GM06990 (cell line): ENCODE data around the gene ETS1.

Experiments used
- DNase-seq: peaks from one replicate; pipeline ENCODE4 v3.0.0-alpha.2; 2011; ENCODE audit not compliant: insufficient read length; ENCODE audit errors: extremely low read depth
- H3K27me3 ChIP-seq: replicated peaks from 2 replicates; pipeline ENCODE4 v1.6.0; 2011; ENCODE audit warnings: low read length; ENCODE audit not compliant: control insufficient read depth, insufficient read depth
- H3K36me3 ChIP-seq: 2 replicates; pipeline ENCODE4 v1.5.1; 2011; ENCODE audit warnings: low read length; ENCODE audit not compliant: control insufficient read depth, insufficient read depth
- H3K4me3 ChIP-seq: replicated peaks from 2 replicates; pipeline ENCODE4 v1.5.1; 2011; ENCODE audit warnings: low read depth, mild to moderate bottlenecking, control low read depth, low read length
- CTCF ChIP-seq: IDR thresholded peaks from 2 replicates; pipeline ENCODE4 v1.5.1; 2011; ENCODE audit warnings: low read length, control low read depth, mild to moderate bottlenecking, inconsistent platforms; ENCODE audit not compliant: insufficient read depth, poor library complexity, severe bottlenecking

The ETS1 gene

GRCh38 chr11:128416976-128417375 lies 170.4 kb downstream of the ETS1 start:
- no peak for DNase-seq
- no peak for TF ChIP-seq CTCF
- H3K4me3 ChIP-seq, result no peak overlapping the region
- H3K27me3 ChIP-seq, result no peaks in the 10 kb centered on the region
- no peaks in the 10 kb centered on the region for H3K36me3 ChIP-seq

GRCh38 chr11:128415539-128415938 lies 171.8 kb downstream of the ETS1 start:
- Histone ChIP-seq H3K4me3 (peak overlapping the region; percentile 31), H3K27me3 (no peaks in the 10 kb centered on the region), H3K36me3 (no peaks in the 10 kb centered on the region)
- no peak for DNase-seq
- no peak for TF ChIP-seq CTCF

- DNase-seq, result peak; percentile 42
- H3K36me3 ChIP-seq, result no peaks in the 10 kb centered on the region
- H3K27me3 ChIP-seq, result no peaks in the 10 kb centered on the region
- peak overlapping the region; percentile 54 for H3K4me3 ChIP-seq
- TF ChIP-seq CTCF, result no peak
Observed at GRCh38 chr11:128412847-128413791, 174.2 kb downstream of the ETS1 start.

- no peak overlapping the region for H3K4me3 ChIP-seq
- no peaks in the 10 kb centered on the region for H3K27me3 ChIP-seq
- H3K36me3 ChIP-seq, result no peaks in the 10 kb centered on the region
- DNase-seq, result no peak
- no peak for TF ChIP-seq CTCF
Observed at GRCh38 chr11:128411812-128412211, 175.5 kb downstream of the ETS1 start.

GRCh38 chr11:128411150-128411549 lies 176.2 kb downstream of the ETS1 start:
- no peak for DNase-seq
- no peaks in the 10 kb centered on the region for H3K27me3 ChIP-seq
- H3K4me3 ChIP-seq, result no peak overlapping the region
- no peak for TF ChIP-seq CTCF
- H3K36me3 ChIP-seq, result no peaks in the 10 kb centered on the region

GRCh38 chr11:128409476-128409875 lies 177.9 kb downstream of the ETS1 start:
- DNase-seq, result no peak
- no peaks in the 10 kb centered on the region for H3K27me3 ChIP-seq
- H3K4me3 ChIP-seq, result no peak overlapping the region
- TF ChIP-seq CTCF, result no peak
- H3K36me3 ChIP-seq, result no peaks in the 10 kb centered on the region
